ENCODE measurements around the gene C19orf73.

The C19orf73 gene

GRCh38 chr19:49120868-49121267, 1.9 kb upstream of the C19orf73 start:
- ATAC-seq (ENCODE audit: low read depth) (no peak), DNase-seq (ENCODE audit: low spot score in 2 of 2) (no peak)
- peaks cover 28% of the 10 kb centered on the region for H3K4me1 Mint-ChIP-seq
- H3K9me3 Mint-ChIP-seq = no peaks in the 10 kb centered on the region
- no peaks in the 10 kb centered on the region for H3K36me3 Mint-ChIP-seq
- peak overlapping the region; percentile 79 for H3K4me3 Mint-ChIP-seq
- H3K27ac Mint-ChIP-seq = no peak overlapping the region
- peaks cover 9% of the 10 kb centered on the region for H3K27me3 Mint-ChIP-seq

DNA sequence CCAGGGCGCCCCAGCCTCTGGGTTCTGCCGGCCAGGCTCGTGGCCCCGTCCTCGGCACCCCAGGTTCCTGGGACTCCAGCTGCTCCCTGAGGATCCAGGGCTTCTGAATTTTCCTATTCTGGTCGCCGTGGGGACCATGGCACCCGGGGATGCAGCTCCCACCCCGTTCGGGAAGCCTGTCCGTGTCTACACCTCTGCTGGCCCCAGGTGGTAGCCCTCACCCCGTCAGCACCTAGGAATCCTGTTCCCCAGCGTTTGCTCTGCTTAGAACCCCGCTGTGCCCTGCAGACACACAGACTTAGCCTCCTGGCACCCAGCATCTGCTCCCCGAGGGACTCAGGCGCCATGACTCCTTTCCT, 1.4 kb upstream of the C19orf73 start:
- H3K27ac Mint-ChIP-seq = no peak overlapping the region
- H3K36me3 Mint-ChIP-seq = no peaks in the 10 kb centered on the region
- H3K9me3 Mint-ChIP-seq = no peaks in the 10 kb centered on the region
- DNase-seq (ENCODE audit: low spot score in 2 of 2) (no peak), ATAC-seq (ENCODE audit: low read depth) (no peak)
- peaks cover 28% of the 10 kb centered on the region for H3K4me1 Mint-ChIP-seq
- peaks cover 9% of the 10 kb centered on the region for H3K27me3 Mint-ChIP-seq
- H3K4me3 Mint-ChIP-seq = peak overlapping the region; percentile 79

DNA sequence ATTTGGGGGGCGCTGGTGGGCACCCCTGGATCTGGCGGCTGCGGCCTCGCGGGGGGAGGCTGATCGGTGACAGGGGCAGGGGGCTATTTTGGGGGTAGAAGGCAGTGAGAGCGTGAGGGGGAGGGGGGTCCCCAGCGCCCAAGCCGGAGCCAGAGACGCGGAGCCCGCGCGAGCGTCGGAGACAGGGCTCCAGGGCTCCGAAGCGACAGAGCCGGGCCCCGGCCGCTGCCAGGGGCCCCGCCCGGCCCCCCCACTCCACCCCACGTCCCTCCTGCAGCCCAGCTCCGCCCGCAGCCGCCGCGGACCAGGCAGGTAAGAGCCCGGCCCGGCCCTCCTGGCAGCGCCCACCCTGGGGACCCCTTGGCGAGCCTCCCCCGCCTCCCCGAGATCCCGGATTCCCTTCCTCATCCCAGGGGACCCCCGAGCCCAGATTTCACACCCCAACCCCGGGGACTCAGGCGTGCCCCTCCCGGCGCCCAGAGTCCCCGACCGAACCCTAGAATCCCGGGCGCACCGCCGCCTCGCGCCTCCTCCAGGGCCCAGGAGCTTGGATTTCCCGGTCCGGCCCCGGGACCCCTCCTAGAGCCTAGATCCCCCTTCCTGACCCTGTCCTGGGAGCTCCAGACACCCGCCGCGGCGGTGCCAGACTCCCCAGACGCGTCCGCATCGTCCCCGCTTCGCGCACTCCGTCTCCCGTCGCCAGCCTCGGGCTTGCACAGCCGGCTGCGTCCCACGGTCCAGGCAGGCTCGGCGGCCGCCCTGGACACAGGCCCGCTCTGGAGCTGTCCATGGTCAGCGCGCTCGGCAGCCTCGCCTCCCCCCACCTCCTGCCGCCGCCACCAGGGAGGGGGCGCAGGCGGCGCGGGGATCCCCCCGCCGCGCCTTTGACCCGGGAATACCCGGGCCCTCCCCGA, 725 bp upstream of the C19orf73 start, which contains the start of gene PPFIA3:
PPFIA3 (plus strand) TSS at position 134 of the 914 bp plus-strand sequence. CDS start 8,330 bp downstream, outside the sequence.
- ATAC-seq (ENCODE audit: low read depth) (no peak), DNase-seq (ENCODE audit: low spot score in 2 of 2) (peak; percentile 26 to 54)
- Mint-ChIP-seq H3K4me3 (peak within 1 kb of the TSS; percentile 83), H3K27me3 (peaks cover 9% of the 10 kb centered on the region), H3K36me3 (no peaks in the 10 kb centered on the region), H3K9me3 (no peaks in the 10 kb centered on the region), H3K27ac (peak within 1 kb of the TSS; percentile 90), H3K4me1 (peaks cover 32% of the 10 kb centered on the region)

DNA sequence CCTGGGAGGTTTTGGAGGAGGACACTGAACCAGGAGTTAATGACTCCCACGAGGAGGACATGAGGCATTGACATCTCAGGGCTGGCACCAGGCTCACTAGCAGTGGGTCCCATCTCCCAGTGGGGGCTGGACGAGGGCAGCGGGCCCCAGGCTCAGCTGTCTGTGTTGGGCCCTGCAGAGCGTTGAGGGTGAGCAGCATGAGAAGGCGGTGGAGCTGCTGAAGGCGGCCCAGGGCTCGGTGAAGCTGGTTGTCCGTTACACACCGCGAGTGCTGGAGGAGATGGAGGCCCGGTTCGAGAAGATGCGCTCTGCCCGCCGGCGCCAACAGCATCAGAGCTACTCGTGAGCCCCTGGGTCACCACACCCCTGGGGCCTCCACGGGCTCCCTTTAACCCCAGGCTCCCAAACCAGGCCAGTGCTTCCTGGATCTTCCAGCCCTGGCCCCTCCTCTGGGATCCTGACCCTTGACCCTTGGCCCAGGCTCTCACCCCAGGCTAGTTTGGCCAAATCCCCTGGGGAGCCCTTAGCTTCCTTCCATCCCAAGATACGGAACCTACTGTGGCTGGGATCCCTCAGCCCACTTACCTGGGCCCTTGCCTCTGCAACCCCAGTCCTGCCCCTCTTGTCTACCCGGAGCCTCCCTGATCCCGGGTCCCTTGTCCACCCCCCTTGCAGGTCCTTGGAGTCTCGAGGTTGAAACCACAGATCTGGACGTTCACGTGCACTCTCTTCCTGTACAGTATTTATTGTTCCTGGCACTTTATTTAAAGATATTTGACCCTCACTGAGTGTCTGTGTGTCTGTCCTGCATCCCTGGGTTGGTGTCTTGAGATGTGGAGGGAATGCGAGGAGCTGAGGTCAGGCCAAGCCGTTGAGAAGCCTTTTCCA, 1.0 kb downstream of the C19orf73 start:
- peak overlapping the region; percentile 90 for H3K27ac Mint-ChIP-seq
- no peaks in the 10 kb centered on the region for H3K36me3 Mint-ChIP-seq
- peaks cover 37% of the 10 kb centered on the region for H3K4me1 Mint-ChIP-seq
- H3K9me3 Mint-ChIP-seq = no peaks in the 10 kb centered on the region
- peak overlapping the region; percentile 83 for H3K4me3 Mint-ChIP-seq
- ATAC-seq (ENCODE audit: low read depth) (no peak), DNase-seq (ENCODE audit: low spot score in 2 of 2) (no peak)
- peaks cover 9% of the 10 kb centered on the region for H3K27me3 Mint-ChIP-seq

DNA sequence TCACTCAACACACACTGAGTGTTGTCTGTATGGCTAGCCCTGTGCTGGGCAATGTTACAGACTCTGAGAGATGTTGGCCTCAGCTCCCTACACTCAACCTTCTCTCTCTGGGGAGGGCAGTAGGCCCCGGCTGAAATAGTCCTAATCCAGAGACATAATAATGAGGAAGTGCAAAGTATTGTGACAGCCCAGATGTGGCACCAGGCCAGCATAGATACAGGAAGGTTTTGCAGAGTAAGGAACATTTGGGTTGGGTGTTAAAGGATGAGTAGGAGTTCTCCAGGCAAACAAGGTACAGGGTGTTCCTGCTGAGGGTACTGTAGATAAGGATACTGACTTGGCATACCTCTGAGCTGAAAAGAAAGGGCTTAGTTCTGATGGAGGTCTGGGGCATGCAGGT, 2.4 kb downstream of the C19orf73 start:
- DNase-seq (ENCODE audit: low spot score in 2 of 2) (no peak), ATAC-seq (ENCODE audit: low read depth) (no peak)
- peak overlapping the region; percentile 43 for H3K4me3 Mint-ChIP-seq
- no peaks in the 10 kb centered on the region for H3K9me3 Mint-ChIP-seq
- H3K36me3 Mint-ChIP-seq = no peaks in the 10 kb centered on the region
- peaks cover 35% of the 10 kb centered on the region for H3K4me1 Mint-ChIP-seq
- peaks cover 7% of the 10 kb centered on the region for H3K27me3 Mint-ChIP-seq
- H3K27ac Mint-ChIP-seq = no peak overlapping the region

- peak overlapping the region; percentile 82 for H3K4me3 Mint-ChIP-seq
- no peaks in the 10 kb centered on the region for H3K9me3 Mint-ChIP-seq
- no peaks in the 10 kb centered on the region for H3K27me3 Mint-ChIP-seq
- ATAC-seq (ENCODE audit: low read depth) (no peak), DNase-seq (ENCODE audit: low spot score in 2 of 2) (peak; percentile 28 to 30)
- peaks cover 27% of the 10 kb centered on the region for H3K4me1 Mint-ChIP-seq
- H3K36me3 Mint-ChIP-seq = no peaks in the 10 kb centered on the region
- peak overlapping the region; percentile 50 for H3K27ac Mint-ChIP-seq
Observed at GRCh38 chr19:49114630-49115363, 4.1 kb downstream of the C19orf73 start.

GRCh38 chr19:49113762-49114629, 4.9 kb downstream of the C19orf73 start, which contains the start of gene LIN7B:
Gene LIN7B, plus strand, starts transcription at chr19:49114370. Its CDS starts 35 bp downstream, at chr19:49114405.
- ATAC-seq (ENCODE audit: low read depth) (peak; percentile 57), DNase-seq (ENCODE audit: low spot score in 2 of 2) (peak; percentile 86 to 92)
- no peaks in the 10 kb centered on the region for H3K27me3 Mint-ChIP-seq
- H3K9me3 Mint-ChIP-seq = no peaks in the 10 kb centered on the region
- H3K4me1 Mint-ChIP-seq = peaks cover 28% of the 10 kb centered on the region
- H3K36me3 Mint-ChIP-seq = peaks cover 2% of the 10 kb centered on the region
- peak within 1 kb of the TSS; percentile 89 for H3K4me3 Mint-ChIP-seq
- peak within 1 kb of the TSS; percentile 50 for H3K27ac Mint-ChIP-seq

DNA sequence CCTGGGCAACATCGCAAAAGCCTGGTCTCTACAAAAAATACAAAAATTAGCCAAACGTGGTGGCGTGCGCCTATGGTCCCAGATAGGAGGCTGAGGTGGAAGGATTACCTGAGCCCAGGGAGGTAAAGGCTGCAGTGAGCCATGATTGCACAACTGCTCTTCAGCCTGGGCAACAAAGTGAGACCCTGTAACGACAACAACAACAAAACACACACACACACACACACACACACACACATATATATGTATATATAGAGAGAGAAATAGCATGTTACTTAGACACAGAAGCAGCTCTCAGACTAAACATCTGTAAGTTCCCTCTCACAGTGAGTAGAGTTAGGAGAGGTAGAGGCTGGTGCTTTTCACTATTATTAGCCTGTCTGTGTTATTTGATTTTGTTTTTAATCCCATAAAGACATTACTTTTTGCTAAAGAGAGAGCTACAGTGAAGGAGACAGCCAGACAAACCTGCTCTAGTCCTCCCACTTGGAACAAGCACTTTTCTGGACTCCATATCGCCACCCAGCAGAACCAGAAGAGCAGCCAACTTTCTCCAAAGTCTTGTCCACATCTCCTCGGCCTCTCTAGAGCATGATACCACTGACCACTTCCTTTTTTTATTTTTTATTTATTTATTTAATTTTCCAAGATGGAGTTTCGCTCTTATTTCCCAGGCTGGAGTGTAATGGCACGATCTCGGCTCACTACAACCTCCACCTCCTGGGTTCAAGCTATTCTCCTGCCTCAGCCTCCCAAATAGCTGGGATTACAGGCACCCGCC, 7.5 kb downstream of the C19orf73 start:
- ATAC-seq (ENCODE audit: low read depth) = no peak
- no peaks in the 10 kb centered on the region for H3K27me3 Mint-ChIP-seq
- peaks cover 18% of the 10 kb centered on the region for H3K36me3 Mint-ChIP-seq
- no peak for DNase-seq (ENCODE audit: low spot score in 2 of 2)
- no peak overlapping the region for H3K27ac Mint-ChIP-seq
- H3K4me1 Mint-ChIP-seq = peaks cover 20% of the 10 kb centered on the region
- no peaks in the 10 kb centered on the region for H3K9me3 Mint-ChIP-seq
- H3K4me3 Mint-ChIP-seq = no peak overlapping the region

GRCh38 chr19:49110567-49110966, 8.4 kb downstream of the C19orf73 start:
- H3K27me3 Mint-ChIP-seq = no peaks in the 10 kb centered on the region
- H3K4me1 Mint-ChIP-seq = peaks cover 16% of the 10 kb centered on the region
- no peaks in the 10 kb centered on the region for H3K9me3 Mint-ChIP-seq
- no peak for ATAC-seq (ENCODE audit: low read depth)
- no peak for DNase-seq (ENCODE audit: low spot score in 2 of 2)
- H3K27ac Mint-ChIP-seq = no peak overlapping the region
- H3K4me3 Mint-ChIP-seq = no peak overlapping the region
- H3K36me3 Mint-ChIP-seq = peaks cover 18% of the 10 kb centered on the region

DNA sequence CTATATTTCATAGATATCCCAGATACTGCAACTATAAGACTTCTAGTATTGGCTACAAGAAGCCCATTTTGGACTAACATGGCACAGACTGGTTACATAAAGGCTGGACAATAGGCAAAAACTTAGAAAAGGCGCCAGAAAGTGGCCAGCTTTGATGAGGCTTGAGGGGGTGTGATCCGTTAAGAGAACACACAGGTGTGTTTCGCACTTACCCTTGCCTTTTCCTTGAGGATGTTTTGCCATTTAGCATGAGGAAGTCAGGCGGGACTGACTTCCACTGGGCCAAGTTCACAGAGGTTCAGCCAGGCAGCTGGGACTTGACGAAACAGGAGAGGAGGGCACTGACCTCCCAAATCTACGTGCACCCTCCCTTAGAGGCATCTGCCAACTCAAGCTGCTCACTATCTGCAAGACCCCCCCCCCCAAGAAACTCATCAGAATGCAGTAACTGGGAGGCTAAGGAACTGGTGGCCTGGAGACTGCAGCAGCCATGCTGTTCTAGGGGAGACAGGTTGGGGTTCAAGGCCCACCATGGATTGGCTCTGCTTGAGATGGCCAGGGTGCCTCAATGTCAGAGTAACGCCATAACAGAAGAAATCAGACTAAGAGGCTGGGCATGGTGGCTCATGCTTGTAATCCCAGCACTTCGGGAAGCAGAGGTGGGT, 9.2 kb downstream of the C19orf73 start:
- no peaks in the 10 kb centered on the region for H3K27me3 Mint-ChIP-seq
- no peak overlapping the region for H3K27ac Mint-ChIP-seq
- no peak overlapping the region for H3K4me3 Mint-ChIP-seq
- H3K36me3 Mint-ChIP-seq = peaks cover 23% of the 10 kb centered on the region
- DNase-seq (ENCODE audit: low spot score in 2 of 2) (no peak), ATAC-seq (ENCODE audit: low read depth) (no peak)
- no peaks in the 10 kb centered on the region for H3K9me3 Mint-ChIP-seq
- H3K4me1 Mint-ChIP-seq = peaks cover 16% of the 10 kb centered on the region

GRCh38 chr19:49109051-49109450, 9.9 kb downstream of the C19orf73 start:
- peaks cover 24% of the 10 kb centered on the region for H3K36me3 Mint-ChIP-seq
- H3K27me3 Mint-ChIP-seq = no peaks in the 10 kb centered on the region
- ATAC-seq (ENCODE audit: low read depth) (no peak), DNase-seq (ENCODE audit: low spot score in 2 of 2) (no peak)
- H3K4me3 Mint-ChIP-seq = no peak overlapping the region
- H3K27ac Mint-ChIP-seq = no peak overlapping the region
- no peaks in the 10 kb centered on the region for H3K9me3 Mint-ChIP-seq
- H3K4me1 Mint-ChIP-seq = peaks cover 17% of the 10 kb centered on the region

Measured in memory B cell (primary cell).